NOMO-1 (cell line): ENCODE data around the gene SSC4D.
"Not testable (repeated sequence)": the region's sequence is repeated elsewhere in the genome, so short reads cannot be mapped to it uniquely, and the experiment has no call there.

Experiments
- DNase-seq, 2 experiments: peaks; one replicate each; lab custom pipeline; 2025; ENCODE audit not compliant: unreplicated experiment in 2 of 2; lab: John Stamatoyannopoulos, UW

SSC4D gene

DNA sequence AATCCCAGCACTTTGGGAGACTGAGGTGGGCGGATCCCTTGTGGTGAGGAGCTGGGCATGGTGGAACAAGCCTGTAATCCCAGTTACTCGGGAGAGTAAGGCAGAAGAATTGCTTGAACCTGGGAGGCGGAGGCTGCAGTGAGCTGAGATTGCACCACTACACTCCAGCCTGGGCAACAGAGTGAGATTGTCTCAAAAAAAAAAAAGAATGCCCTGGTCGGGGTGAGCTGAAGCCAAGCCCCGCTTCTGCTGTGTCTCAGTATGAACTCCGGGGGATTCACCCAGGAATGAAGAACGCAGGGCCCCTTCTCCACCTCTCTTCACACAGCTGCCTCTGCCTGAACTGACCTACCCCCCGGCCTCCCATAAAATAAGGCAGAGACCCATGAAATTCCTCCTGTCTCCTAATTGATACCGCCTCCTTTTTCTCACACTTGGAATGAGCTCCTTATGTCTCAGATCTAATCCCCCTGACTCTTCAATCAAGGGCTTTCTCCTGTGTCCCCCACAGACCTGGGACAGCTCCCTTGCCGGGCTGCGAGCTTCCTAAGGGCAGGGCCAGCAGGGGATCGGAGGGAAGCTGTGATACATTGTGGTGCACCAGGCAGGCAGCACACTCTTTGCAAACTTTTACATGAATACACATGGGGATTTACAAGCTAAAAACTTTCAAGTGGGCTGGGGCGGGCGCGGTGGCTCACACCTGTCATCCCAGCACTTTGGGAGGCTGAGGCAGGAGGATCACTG lies 14.3 kb upstream of the SSC4D start:
- no peak for DNase-seq

GRCh38 chr7:76421097-76421496 lies 11.6 kb upstream of the SSC4D start:
- not testable (repeated sequence) for DNase-seq

DNA sequence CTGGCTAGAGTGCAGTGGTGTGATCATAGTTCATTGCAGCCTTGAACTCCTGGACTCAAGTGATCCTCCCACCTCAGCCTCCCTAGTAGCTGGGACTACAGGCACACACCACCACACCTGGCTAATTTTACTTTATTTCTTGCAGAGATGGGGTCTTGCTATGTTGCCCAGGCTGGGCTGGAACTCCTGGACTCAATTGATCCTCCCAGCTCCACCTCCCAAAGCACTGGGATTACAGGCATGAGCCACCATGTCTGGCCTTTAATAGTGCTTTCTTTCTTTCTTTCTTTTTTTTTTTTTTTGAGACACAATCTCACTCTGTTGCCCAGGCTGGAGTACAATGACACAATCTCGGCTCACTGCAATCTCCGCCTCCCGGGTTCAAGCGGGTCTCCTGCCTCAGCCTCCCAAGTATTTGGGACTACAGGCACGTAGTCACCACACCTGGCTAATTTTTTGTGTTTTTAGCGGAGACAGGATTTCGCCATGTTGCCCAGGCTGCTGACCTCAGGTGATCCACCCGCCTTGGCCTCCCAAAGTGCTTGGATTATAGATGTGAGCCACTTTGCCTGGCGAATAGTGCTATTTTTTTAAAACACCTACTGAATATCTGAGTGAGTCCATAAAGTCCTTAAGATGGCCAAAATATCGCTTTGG lies 8.3 kb upstream of the SSC4D start:
- DNase-seq: not testable (repeated sequence)

- DNase-seq: peak in 1 of 2 experiments; percentile 29
Measured at GRCh38 chr7:76412249-76412648, 2.8 kb upstream of the SSC4D start.

GRCh38 chr7:76411626-76412025 lies 2.1 kb upstream of the SSC4D start:
- peak; percentile 36 to 38 for DNase-seq

GRCh38 chr7:76408121-76408560 lies 1.4 kb downstream of the SSC4D start:
- DNase-seq: no peak

GRCh38 chr7:76407718-76408117 lies 1.8 kb downstream of the SSC4D start:
- DNase-seq: no peak

DNA sequence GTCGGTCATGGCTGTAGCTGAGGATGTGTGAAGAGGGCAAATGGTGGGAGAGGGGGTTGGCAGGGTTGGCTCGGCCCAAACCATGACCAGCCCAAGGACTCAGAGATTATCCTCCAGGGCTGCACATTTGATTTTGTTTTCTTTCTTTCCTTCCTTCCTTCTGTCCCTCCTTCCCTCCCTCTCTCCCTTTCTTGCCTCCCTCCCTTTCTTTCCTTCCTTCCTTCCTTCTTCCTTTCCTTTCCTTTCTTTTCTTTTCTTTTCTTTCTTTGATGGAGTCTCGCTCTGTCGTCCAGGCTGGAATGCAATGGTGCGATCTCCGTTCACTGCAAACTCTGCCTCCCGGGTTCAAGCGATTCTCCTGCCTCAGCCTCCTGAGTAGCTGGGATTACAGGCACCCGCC lies 3.8 kb downstream of the SSC4D start:
- DNase-seq: no peak

- DNase-seq: peak; percentile 96 to 99
Measured at GRCh38 chr7:76403780-76404494, 5.6 kb downstream of the SSC4D start.

- DNase-seq: peak; percentile 68 to 77
Measured at GRCh38 chr7:76403097-76403496, 6.4 kb downstream of the SSC4D start.

DNA sequence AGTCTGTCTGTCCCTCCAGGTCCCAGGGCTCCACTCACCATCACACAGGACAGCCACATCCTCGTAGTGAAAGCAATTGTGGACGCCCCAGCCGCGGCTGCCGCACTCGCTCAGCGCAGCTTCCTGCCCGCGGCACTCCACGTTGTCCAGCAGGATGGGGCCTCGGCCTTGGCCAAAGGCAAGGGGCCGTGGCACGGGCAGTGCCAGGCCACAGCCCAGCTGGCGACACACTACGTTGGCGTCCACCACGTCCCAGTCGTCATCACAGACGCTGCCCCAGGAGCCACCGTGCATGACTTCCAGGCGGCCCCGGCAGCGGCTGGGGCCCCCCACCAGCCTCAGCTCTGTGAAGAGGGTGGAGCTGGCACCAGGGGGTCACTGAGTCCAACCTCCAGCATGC lies 9.2 kb downstream of the SSC4D start:
- no peak for DNase-seq

DNA sequence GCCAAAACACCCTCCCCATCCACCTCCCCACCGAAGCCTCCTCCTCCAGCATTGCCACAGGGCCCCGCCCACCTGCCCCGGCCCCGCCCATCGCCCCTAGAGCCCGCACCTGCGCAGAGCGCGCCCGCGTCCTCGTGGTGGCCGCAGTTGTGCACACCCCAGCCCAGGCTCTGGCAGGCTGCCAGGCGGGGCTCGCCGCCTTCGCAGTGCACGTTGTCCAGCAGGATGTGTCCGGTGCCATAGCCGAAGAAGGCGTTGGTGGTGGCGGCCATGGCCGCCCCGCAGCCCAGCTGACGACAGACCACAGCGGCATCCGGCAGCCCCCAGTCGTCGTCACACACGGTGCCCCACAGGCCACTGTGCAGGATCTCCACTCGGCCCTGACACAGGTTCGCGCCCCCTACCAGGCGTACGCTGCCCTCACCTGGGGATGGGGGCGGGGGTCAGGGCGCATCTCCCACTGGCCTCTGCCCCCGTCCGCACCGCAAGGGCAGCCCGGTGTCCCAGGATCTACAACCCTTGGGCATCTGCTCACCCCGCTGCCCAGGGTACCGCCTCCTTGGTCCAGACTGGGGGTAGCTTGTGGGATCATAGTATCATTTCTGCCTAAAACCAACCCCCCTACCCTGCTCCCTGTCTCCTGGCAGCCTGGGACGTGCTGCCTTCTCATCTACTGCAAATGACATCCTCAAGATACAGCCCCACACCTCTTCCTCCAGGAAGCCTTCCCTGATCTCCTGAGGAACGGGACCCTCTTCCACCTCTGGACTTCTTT lies 11.9 kb downstream of the SSC4D start:
- DNase-seq: peak; percentile 67 to 90

GRCh38 chr7:76396864-76397263 lies 12.6 kb downstream of the SSC4D start:
- no peak for DNase-seq

DNA sequence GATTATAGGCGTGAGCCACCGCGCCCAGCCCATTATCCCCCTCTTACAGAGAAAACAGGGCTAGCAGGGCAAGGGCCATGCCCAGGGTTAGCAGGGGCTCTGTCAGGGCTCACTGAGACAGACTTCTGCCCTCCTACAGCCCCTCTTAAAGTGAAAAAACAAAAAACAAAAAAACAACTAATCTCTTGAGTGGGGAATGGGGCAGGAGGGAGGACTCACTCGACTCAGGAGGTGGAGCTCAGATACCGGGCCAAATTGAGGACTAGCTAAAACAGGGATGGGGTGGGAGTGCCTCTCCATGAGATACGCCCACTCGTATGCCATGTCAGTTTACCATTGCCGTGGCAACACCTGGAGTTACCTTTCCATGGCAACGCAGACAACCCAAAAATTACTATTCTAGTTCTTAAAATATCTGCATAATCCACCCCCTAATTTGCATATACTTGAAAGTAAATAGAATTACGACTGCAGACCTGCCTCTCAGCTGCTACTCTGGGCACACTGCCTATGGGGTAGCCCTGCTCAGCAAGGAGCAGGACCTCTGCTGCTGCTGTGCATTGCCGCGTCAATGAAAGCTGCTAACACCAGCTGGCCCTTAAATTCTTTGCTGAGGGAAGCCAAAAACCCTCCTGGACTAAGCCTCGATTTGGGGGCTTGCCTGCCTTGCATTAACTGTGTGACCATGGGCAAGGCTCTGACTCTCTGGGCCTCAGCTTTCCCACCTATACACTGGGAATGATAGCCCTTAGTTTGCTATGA lies 13.4 kb downstream of the SSC4D start:
- no peak for DNase-seq

GRCh38 chr7:76395605-76395964 lies 13.9 kb downstream of the SSC4D start:
- not testable (repeated sequence) for DNase-seq

GRCh38 chr7:76394957-76395356 lies 14.5 kb downstream of the SSC4D start:
- peak; percentile 59 to 62 for DNase-seq

- peak; percentile 100 for DNase-seq
Measured at GRCh38 chr7:76393116-76394031, 16.1 kb downstream of the SSC4D start.

- DNase-seq: no peak
Measured at GRCh38 chr7:76392531-76393115, 16.9 kb downstream of the SSC4D start.

- no peak for DNase-seq
Measured at GRCh38 chr7:76390092-76390491, 19.4 kb downstream of the SSC4D start.
